GM23338 (cell line): Measurements from ENCODE around the gene SH3PXD2B. TPM values are rescaled to one million over a fixed set of nuclear protein-coding genes. Genes with fewer than 3 reads are reported as not detected.

Source experiments
- ATAC-seq: fragments of 200-7000 bp; cut with Tn5 transposase; 3 replicates; pipeline ENCODE4 v1.9.1; 2020
- DNase-seq: peaks from one replicate; pipeline ENCODE4 v3.0.0-alpha.2; 2015; ENCODE audit warnings: low spot score
- H2AFZ ChIP-seq: fragments of 200-600 bp; sonication (generic); 2 replicates; pipeline ENCODE4 v1.8.0; 2016; ENCODE audit warnings: antibody characterized with exemption, mild to moderate bottlenecking, moderate library complexity
- H3F3A ChIP-seq: fragments of 200-600 bp; sonication (generic); replicated peaks from 2 replicates; pipeline ENCODE4 v1.8.0; 2017; ENCODE audit warnings: antibody characterized with exemption, mixed run types, low read depth
- H3K27ac ChIP-seq: fragments of 200-600 bp; sonication (generic); 2 replicates; pipeline ENCODE4 v1.6.1; 2016; ENCODE audit warnings: low read depth
- H3K27me3 ChIP-seq: fragments of 200-600 bp; sonication (generic); 2 replicates; pipeline ENCODE4 v1.8.0; 2016; ENCODE audit warnings: mild to moderate bottlenecking, mixed run types, moderate library complexity; ENCODE audit not compliant: insufficient read depth
- H3K36me3 ChIP-seq: fragments of 200-600 bp; sonication (generic); 2 replicates; pipeline ENCODE4 v1.8.0; 2016; ENCODE audit warnings: mild to moderate bottlenecking; ENCODE audit not compliant: insufficient read depth
- H3K4me1 ChIP-seq: fragments of 200-600 bp; sonication (generic); 2 replicates; pipeline ENCODE4 v1.8.0; 2016; ENCODE audit warnings: mild to moderate bottlenecking, moderate library complexity; ENCODE audit not compliant: insufficient read depth
- H3K4me2 ChIP-seq: fragments of 200-600 bp; sonication (generic); 2 replicates; pipeline ENCODE4 v1.7.1; 2017; ENCODE audit warnings: mixed run types
- H3K4me3 ChIP-seq: fragments of 200-600 bp; sonication (generic); 2 replicates; pipeline ENCODE4 v1.6.1; 2016; ENCODE audit warnings: mixed run types
- H3K79me2 ChIP-seq: fragments of 200-600 bp; sonication (generic); replicated peaks from 2 replicates; pipeline ENCODE4 v1.8.0; 2017; ENCODE audit warnings: mild to moderate bottlenecking; ENCODE audit not compliant: insufficient read depth
- H3K9me2 ChIP-seq: fragments of 200-600 bp; sonication (generic); 2 replicates; pipeline ENCODE4 v1.8.0; 2017; ENCODE audit not compliant: insufficient read depth
- H4K20me1 ChIP-seq: fragments of 200-600 bp; sonication (generic); replicated peaks from 2 replicates; pipeline ENCODE4 v1.8.0; 2017; ENCODE audit warnings: mild to moderate bottlenecking; ENCODE audit not compliant: insufficient read depth
- H3K27ac Mint-ChIP-seq: 2 replicates; pipeline ENCODE4 v1.8.0; 2020; ENCODE audit warnings: inconsistent platforms, mild to moderate bottlenecking, moderate library complexity, mixed read lengths
- H3K27me3 Mint-ChIP-seq: 3 replicates; pipeline ENCODE4 v1.8.0; 2022; ENCODE audit warnings: low read depth, mild to moderate bottlenecking, moderate library complexity, mixed read lengths, inconsistent platforms; ENCODE audit not compliant: insufficient read depth, poor library complexity
- H3K36me3 Mint-ChIP-seq: 3 replicates; pipeline ENCODE4 v1.8.0; 2021; ENCODE audit warnings: low read depth, mild to moderate bottlenecking, inconsistent platforms, moderate library complexity, mixed read lengths
- H3K4me1 Mint-ChIP-seq: 3 replicates; pipeline ENCODE4 v1.8.0; 2020; ENCODE audit warnings: mild to moderate bottlenecking, inconsistent platforms, mixed read lengths
- H3K4me3 Mint-ChIP-seq: 3 replicates; pipeline ENCODE4 v1.8.0; 2021; ENCODE audit warnings: moderate library complexity, mild to moderate bottlenecking, inconsistent platforms, mixed read lengths
- H3K9me3 Mint-ChIP-seq: 3 replicates; pipeline ENCODE4 v1.8.0; 2020; ENCODE audit warnings: moderate library complexity, mild to moderate bottlenecking, inconsistent platforms, mixed read lengths
- CREB1 ChIP-seq: fragments of 250-450 bp; sonication (Bioruptor Pico); IDR thresholded peaks from 2 replicates; pipeline ENCODE4 v1.5.0; 2020; ENCODE audit warnings: low read depth, mild to moderate bottlenecking, moderate library complexity
- ETS1 ChIP-seq: IDR thresholded peaks from 2 replicates; pipeline ENCODE4 v1.6.1; 2016; ENCODE audit warnings: antibody characterized with exemption
- EZH2phosphoT487 ChIP-seq: fragments of 200-600 bp; sonication (generic); IDR thresholded peaks from one replicate; pipeline ENCODE4 v1.8.1; 2018; ENCODE audit warnings: antibody characterized with exemption; ENCODE audit not compliant: unreplicated experiment
- JUNB ChIP-seq: IDR thresholded peaks from one replicate; pipeline ENCODE4 v1.6.1; 2016; ENCODE audit warnings: antibody characterized with exemption; ENCODE audit not compliant: unreplicated experiment
- ZNF331 ChIP-seq: fragments of 250-450 bp; sonication (Bioruptor Pico); IDR thresholded peaks from 2 replicates; pipeline ENCODE4 v1.5.0; 2020; ENCODE audit warnings: low read depth, mild to moderate bottlenecking, moderate library complexity
- ZNF462 ChIP-seq: fragments of 250-450 bp; sonication (Bioruptor Pico); IDR thresholded peaks from 2 replicates; pipeline ENCODE4 v1.5.0; 2020; ENCODE audit warnings: mild to moderate bottlenecking, moderate library complexity
- polyA plus RNA-seq: library from polyadenylated mRNA; unstranded; fragments of >200 nt; fragmentation: Nextera tagmentation; extraction: Ambion mirVana; gene quantifications from 2 replicates; pipeline ENCODE4 v1.2.1, GENCODE V29; 2016
- total RNA-seq: library from RNA; depleted of rRNA; stranded (reverse); fragments of >200 nt; shearing (Covaris generic); gene quantifications from 2 replicates; pipeline ENCODE4 v1.2.3, GENCODE V29; 2014

SH3PXD2B gene
- total and polyA plus RNA-seq, 2 experiments from 2014 or later = 40.2 to 52.5 TPM

- no peaks in the 10 kb centered on the region for H3K9me3 Mint-ChIP-seq
- H3K4me3 Mint-ChIP-seq = no peak overlapping the region
- Histone ChIP-seq H3K36me3 (no peaks in the 10 kb centered on the region), H2AFZ (no peak overlapping the region), H3K9me2 (no peaks in the 10 kb centered on the region), H3K4me1 (peaks cover 13% of the 10 kb centered on the region), H3K4me2 (no peak overlapping the region), H4K20me1 (peaks cover 86% of the 10 kb centered on the region), H3K27me3 (no peaks in the 10 kb centered on the region), H3K27ac (no peak overlapping the region), H3K79me2 (peaks cover 95% of the 10 kb centered on the region), H3F3A (no peaks in the 10 kb centered on the region), H3K4me3 (no peak overlapping the region)
- H3K27me3 Mint-ChIP-seq = peaks cover 1% of the 10 kb centered on the region
- peaks cover 43% of the 10 kb centered on the region for H3K4me1 Mint-ChIP-seq
- H3K27ac Mint-ChIP-seq = no peak overlapping the region
- H3K36me3 Mint-ChIP-seq = peaks cover 4% of the 10 kb centered on the region; the same call in 2 of the 3 replicates
- DNase-seq (no peak), ATAC-seq (peak; percentile 14; the same call in 2 of the 3 replicates)
- TF ChIP-seq EZH2phosphoT487 (no peak), ZNF331 (CRISPR knock-in tag) (no peak), ZNF462 (CRISPR knock-in tag) (no peak), JUNB (no peak), CREB1 (CRISPR knock-in tag) (no peak), ETS1 (no peak)
Measured at GRCh38 chr5:172445866-172446265, 8.5 kb downstream of the SH3PXD2B start.
